GM18502 (cell line): ENCODE measurements around the gene HMOX1.

Experiments used
- ATAC-seq: cut with Tn5 transposase; IDR thresholded peaks from one replicate; pipeline ENCODE4 v1.9.1; 2021; ENCODE audit warnings: mild to moderate bottlenecking; ENCODE audit not compliant: unreplicated experiment, poor library complexity

Gene HMOX1, protein sequence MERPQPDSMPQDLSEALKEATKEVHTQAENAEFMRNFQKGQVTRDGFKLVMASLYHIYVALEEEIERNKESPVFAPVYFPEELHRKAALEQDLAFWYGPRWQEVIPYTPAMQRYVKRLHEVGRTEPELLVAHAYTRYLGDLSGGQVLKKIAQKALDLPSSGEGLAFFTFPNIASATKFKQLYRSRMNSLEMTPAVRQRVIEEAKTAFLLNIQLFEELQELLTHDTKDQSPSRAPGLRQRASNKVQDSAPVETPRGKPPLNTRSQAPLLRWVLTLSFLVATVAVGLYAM

GRCh38 chr22:35380537-35381423, at the start of gene HMOX1:
Gene HMOX1 (plus strand): TSS chr22:35381096. CDS start chr22:35381174, 78 bp downstream.
- ATAC-seq, result peak; percentile 62

- ATAC-seq, result no peak
Observed at GRCh38 chr22:35332278-35332677, 48.6 kb upstream of the HMOX1 start.

DNA sequence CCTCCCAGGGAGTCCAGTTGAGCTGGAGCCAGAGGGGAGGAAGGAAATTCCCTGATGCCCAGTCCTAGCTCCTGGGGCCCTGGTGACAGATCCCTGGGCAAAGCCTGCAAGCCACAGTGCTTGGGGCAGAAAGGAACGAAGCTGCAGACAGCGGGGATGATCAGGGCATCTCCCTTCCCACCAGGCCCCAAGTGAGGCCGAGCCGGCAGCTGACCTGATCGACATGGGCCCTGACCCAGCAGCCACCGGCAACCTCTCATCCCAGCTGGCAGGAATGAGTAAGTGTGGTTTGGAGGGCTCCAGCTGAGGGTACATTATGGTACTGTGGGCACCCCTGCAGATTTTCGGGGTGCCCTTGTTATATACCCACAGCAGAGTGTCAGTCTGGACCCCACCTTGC, 47.7 kb upstream of the HMOX1 start:
- ATAC-seq, result no peak

DNA sequence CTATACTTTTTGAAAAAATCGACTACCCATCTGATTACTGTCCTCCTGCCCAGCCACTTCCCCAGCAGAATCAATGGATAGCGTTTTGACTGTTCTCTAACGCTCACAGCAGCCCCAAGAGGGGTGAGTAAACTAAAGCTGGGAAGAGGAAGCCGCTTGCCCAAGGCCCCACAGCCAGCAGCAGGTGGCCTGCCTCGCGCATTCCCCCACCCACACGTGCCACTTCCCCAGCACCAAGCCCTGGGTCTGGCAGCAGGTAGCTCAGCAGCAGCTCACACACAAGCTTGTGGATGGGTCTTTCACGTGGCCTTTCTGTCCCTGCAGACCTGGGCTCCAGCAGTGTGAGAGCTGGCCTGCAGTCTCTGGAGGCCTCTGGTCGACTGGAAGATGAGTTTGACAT, 46.9 kb upstream of the HMOX1 start:
- ATAC-seq, result no peak

DNA sequence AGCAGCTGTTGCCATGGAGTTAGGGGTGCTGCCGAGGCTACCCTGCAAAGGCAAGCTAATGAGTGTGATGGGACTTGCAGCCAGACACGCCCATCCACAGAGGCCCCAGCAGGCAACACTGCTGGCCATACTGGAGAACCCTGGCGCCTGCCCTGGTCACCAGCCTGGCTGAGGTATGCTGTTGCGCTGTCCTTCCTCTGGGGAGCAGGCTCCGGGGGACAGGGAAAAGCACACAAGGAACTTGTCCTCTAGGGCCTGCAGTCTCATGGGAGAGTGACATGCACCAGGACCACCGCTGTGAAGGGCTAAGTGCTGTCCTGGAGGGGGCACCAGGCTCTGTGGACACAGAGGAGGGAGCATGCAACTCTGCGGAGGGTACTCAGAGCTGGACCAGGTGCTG, 45.4 kb upstream of the HMOX1 start:
- ATAC-seq, result no peak

- no peak for ATAC-seq
Observed at GRCh38 chr22:35335936-35336781, 44.7 kb upstream of the HMOX1 start.

DNA sequence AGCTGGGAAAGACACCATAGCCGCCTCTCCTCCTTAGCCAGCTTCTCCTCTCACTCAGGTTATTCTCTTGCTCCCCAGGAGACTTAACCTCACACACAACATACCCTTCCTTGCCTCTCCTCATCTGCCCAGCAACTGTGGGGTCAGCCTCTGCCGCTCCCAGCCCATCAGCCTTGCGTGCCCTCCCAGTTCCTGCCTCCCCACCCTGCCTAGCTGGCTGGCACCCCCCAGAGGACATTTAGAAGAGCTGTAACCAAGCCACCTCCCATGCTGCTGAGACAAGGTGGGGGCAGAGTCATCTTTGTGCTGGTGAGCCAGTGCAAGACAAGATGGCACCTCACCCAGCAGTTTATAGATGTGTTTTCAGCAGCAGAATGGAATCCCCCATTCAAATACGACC, 43.0 kb upstream of the HMOX1 start:
- no peak for ATAC-seq

- no peak for ATAC-seq
Observed at GRCh38 chr22:35341090-35341874, 39.6 kb upstream of the HMOX1 start.

DNA sequence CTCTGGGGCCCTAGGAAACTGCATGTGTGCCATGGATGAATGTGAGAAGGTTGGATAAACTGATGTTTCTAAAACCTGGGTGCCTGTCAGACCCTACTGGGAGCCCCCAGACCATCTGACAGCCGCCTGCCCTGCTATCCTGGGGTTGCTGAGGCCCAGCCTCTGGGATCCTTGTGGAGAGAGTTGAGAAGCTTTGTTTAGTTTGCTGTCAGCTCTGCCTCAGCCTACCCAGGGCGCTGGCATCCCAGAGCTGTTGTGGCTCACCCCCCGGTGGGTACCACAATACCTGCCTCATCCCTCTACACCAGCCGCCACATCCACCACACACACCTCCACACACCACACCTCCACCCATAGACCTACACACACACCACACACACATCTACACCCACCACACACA, 38.5 kb upstream of the HMOX1 start:
- ATAC-seq, result no peak

DNA sequence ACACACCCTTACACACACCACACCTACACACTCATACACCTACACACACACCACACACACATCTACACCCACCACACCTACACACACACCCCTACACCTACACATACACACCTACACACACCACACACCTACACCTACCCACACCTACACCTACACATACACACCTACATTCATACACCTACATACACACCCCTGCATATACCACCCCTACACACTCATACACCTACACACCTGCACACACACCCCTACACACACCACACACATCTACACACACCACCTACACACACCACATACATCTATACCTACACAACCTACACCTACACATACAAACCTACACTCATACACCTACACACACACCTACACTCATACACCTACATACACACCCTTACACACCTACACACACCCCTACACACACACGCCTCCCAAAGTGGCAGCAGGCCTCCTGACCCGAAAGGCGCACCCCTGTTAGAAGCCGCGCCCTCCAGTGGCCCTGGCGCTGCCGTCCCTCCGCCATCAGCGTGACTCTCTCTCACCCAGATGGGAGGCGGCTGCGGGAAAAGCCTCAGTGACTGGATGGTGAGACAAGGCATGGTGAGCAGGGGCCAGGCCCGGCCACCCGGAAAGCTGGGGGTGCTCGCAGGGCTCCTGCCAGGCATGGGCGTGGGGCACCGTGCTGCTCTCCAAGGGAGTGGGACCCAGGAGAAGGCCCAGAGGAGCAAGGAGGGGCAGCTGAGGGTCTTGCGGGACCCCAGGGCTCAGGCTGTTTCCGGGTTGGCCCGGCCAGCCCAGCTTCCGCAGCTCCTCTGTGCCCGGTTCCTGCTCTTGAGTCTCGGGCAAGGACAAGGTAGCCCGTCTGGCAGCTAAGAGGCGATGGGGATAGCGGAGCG, 37.0 kb upstream of the HMOX1 start:
- no peak for ATAC-seq

- no peak for ATAC-seq
Observed at GRCh38 chr22:35344956-35345690, 35.8 kb upstream of the HMOX1 start.

- no peak for ATAC-seq
Observed at GRCh38 chr22:35345808-35346505, 34.9 kb upstream of the HMOX1 start.

- no peak for ATAC-seq
Observed at GRCh38 chr22:35346596-35347220, 34.2 kb upstream of the HMOX1 start.

DNA sequence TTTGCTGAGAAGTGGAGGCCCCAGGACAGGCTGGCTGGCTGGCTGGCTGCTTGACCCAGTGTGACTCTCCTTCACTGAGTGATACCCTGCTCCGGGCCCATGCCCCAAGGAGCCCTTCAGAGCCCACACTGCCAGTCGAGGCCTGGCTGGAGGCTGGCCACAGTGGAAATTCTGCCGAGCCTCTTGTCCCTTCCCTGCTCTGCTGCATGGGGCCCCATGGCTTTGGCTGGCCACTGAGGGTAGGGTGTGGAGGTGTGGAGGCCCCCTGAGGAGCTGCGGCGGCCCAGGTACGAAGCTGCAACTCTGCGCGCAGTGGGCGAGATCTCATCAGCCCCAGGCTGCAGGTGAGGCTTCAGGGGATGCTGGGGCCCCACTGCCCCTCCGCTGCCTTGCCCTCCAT, 33.4 kb upstream of the HMOX1 start:
- ATAC-seq, result no peak

DNA sequence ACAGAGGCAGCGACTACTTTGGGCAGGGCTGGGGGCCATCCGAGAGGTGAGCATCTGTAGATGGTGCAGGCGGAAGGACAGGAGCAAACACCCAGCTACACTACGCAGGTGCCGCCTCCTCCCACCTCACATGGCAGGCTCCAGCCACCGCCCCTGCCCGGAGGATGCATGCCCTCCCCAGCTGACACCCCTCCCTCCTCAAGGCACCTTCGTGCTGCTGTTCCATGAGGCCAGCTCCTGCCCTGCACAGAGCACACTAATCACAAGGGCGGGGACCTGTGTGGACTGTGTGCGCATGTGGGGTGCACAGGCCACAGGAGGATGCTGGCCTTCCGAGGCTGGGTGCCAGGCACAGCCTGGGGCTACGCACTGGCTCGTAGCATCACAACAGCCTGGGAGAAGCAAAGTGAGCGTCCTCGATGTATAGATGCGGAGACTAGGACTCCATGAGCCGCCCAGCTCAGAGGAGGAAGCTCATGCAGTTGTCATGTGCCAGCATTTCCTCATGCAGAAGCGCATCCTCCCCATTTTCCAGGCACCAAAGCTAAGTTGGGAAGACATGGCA, 32.8 kb upstream of the HMOX1 start:
- ATAC-seq, result no peak

DNA sequence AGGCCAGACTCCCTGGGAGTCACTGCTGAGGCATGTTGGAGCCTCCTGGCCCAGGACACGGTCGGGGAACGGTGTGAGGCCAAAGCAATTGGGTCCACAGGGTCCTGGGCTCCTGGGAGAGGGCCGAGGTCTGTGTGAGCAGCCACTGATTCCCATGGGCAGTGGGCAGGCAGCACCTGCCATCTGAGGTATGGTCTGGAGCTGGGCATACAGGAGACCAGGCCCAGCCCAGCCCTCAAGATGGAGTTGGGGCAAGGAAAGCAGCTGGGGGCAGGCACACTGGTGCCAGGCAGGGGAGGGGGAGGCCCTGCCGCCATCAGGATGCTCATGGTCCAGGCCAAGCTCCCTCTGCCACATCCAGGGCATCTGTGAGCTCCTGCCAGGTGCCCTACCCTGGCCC, 32.2 kb upstream of the HMOX1 start:
- no peak for ATAC-seq

GRCh38 chr22:35349368-35349703, 31.6 kb upstream of the HMOX1 start:
- ATAC-seq, result no peak
